HEK293T (cell line): ENCODE data around the gene ZSWIM7.

Experiments used
- FOXK2 ChIP-seq: fragments of 450-650 bp; IDR thresholded peaks from 2 replicates; pipeline ENCODE4 v1.6.1; 2016; ENCODE audit warnings: mild to moderate bottlenecking
- FOXM1 ChIP-seq: fragments of 450-650 bp; IDR thresholded peaks from 2 replicates; pipeline ENCODE4 v1.6.1; 2017; ENCODE audit warnings: mild to moderate bottlenecking, borderline replicate concordance
- HDGF ChIP-seq: fragments of 450-650 bp; IDR thresholded peaks from 2 replicates; pipeline ENCODE4 v1.6.1; 2017; ENCODE audit warnings: antibody characterized with exemption, borderline replicate concordance
- L3MBTL2 ChIP-seq: fragments of 450-650 bp; conservative IDR thresholded peaks from 2 replicates; pipeline ENCODE4 v1.6.1; 2016; ENCODE audit warnings: mild to moderate bottlenecking

GRCh38 chr17:15945527-15946191 is 53.8 kb downstream of the ZSWIM7 start:
- no peak for TF ChIP-seq HDGF
- no peak for TF ChIP-seq FOXK2
- TF ChIP-seq FOXM1 = no peak
- TF ChIP-seq L3MBTL2 = no peak; the same call in none of the 2 replicates
